GM19239 (cell line): ENCODE results near the gene RAB37.

ENCODE experiments used
- DNase-seq: peaks from one replicate; pipeline ENCODE4 v3.0.0; 2011; ENCODE audit warnings: low spot score; ENCODE audit not compliant: insufficient read length
- FAIRE-seq: peaks from 2 replicates; lab custom pipeline; 2011; peaks lifted over from hg19 to GRCh38; lab: Jason Lieb, UNC

Gene RAB37

GRCh38 chr17:74796211-74796610 lies 59.2 kb downstream of the RAB37 start:
- DNase-seq: no peak
- no peak for FAIRE-seq

GRCh38 chr17:74796866-74797265 lies 59.8 kb downstream of the RAB37 start:
- DNase-seq (no peak), FAIRE-seq (no peak)
